PC-3 (cell line): ENCODE results near the gene CDH6.
"Not testable (repeated sequence)": the region's sequence is repeated elsewhere in the genome, so short reads cannot be mapped to it uniquely, and the experiment has no call there.

Experiments used
- EZH2 ChIP-seq: fragments of 300-600 bp; sonication (generic); IDR thresholded peaks from one replicate; pipeline ENCODE4 v1.6.1; 2017; ENCODE audit warnings: antibody characterized with exemption, mild to moderate bottlenecking, low read length; ENCODE audit not compliant: unreplicated experiment
- EZH2phosphoT487 ChIP-seq: fragments of 300-600 bp; sonication (generic); IDR thresholded peaks from 2 replicates; pipeline ENCODE4 v1.6.1; 2018; ENCODE audit warnings: mild to moderate bottlenecking, antibody characterized with exemption, low read length, borderline replicate concordance
- TF ChIP-seq, protein P1 (sequence below): fragments of 300-600 bp; sonication (generic); conservative IDR thresholded peaks from 2 replicates; pipeline ENCODE4 v1.5.1; 2017; ENCODE audit warnings: antibody characterized with exemption, low read depth, mild to moderate bottlenecking, low read length

DNA sequence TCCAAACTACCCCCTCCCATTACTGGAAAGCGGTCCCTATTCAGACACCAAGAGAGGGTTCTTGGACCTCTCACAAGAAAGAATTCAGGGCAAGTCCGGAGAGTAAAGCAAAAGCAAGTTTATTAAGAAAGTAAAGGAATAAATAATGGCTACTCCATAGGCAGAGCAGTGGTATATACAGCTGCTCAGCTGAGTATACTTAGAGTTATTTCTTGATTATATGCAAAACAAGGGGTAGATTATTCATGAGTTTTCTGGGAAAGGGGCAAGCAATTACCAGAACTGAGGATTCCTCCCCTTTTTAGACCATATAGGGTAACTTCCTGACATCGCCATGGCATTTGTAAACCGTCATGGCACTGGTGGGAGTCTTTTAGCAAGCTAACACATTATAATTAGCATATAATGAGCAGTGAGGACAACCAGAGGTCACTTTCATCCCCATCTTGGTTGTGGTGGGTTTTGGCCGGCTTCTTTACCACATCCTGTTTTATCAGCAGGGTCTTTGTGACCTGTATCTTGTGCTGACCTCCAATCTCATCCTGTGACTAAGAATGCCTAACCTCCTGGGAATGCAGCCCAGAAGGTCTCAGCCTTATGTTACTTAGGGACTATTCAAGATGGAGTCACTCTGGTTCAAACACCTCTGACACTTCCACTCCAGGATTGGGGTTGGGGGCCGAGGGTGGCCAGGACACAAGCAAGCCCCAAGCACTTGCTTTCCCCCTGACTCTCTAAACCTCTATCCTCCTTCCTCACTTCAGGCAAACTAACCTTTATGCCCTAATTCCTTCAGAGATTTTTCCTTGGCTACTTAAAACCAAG lies 168.4 kb downstream of the CDH6 start:
- TF ChIP-seq, protein P1, sequence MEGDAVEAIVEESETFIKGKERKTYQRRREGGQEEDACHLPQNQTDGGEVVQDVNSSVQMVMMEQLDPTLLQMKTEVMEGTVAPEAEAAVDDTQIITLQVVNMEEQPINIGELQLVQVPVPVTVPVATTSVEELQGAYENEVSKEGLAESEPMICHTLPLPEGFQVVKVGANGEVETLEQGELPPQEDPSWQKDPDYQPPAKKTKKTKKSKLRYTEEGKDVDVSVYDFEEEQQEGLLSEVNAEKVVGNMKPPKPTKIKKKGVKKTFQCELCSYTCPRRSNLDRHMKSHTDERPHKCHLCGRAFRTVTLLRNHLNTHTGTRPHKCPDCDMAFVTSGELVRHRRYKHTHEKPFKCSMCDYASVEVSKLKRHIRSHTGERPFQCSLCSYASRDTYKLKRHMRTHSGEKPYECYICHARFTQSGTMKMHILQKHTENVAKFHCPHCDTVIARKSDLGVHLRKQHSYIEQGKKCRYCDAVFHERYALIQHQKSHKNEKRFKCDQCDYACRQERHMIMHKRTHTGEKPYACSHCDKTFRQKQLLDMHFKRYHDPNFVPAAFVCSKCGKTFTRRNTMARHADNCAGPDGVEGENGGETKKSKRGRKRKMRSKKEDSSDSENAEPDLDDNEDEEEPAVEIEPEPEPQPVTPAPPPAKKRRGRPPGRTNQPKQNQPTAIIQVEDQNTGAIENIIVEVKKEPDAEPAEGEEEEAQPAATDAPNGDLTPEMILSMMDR = not testable (repeated sequence)
- TF ChIP-seq EZH2phosphoT487, EZH2: not testable (repeated sequence)
